ENCODE data around the gene CRISPLD2.

The CRISPLD2 gene

DNA sequence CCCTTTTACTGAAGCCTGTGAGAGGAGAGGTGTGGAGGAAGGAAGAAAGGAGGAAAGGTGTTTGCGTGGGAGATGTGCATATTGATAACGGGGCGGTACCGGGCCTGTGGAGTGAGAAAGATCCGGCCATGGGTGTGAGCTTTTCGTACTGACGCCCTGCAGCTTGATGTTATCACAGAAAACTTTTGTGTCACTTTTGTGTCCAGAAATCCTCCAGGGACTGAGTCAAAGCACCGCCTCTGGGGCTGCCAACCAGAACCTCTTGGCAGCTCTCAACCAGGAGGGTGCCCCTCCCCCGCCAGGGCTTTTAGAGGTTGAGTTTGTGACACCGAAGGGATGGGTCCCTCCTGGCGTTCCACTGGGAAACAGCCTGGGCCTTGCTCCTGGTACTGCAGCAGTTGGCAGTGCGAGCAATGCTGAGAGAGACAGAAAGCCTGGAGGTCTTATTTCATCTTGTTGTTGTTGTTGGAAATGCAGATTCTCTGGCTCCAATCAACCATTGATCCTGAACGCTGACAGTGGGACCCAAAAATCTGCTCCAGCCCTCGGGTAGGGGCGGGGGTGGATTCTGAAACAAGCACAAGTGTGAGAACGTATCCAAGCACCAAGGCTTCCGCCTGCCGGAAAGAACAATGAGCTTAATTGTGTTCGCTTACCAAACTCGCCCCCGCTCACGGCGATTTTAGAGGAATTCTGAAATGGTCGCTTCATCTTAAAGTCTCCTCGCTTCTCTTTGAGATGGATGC is 65.0 kb downstream of the CRISPLD2 start:
- no peak for DNase-seq (ENCODE audit: low read depth)

DNA sequence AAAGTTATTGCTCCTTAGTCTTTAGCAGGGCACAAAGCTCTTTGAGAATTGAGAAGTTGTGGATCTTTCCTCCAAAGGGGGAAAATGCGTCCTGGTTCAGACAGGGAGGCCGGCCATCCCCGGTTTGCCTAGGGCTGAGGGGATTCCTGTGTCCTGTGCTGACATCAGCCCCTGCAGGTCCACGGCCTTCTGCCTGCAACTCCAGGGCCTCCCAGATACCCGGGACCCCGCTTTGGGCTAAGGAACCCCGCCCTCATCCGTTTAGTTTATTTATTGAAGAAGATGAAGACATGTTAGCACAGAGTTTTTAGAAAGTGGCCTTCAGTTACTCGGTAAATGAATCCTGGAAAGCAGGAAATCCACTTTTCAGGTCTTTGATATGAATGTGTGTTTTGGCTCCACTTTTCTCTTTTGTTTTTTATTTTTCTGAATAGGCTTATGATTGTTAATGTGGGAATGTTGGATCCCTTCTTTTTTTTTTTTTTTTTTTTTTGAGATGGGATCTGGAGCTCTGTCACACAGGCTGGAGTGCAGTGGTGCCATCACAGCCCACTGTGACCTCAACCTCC is 65.6 kb downstream of the CRISPLD2 start:
- no peak for DNase-seq (ENCODE audit: low read depth)

DNA sequence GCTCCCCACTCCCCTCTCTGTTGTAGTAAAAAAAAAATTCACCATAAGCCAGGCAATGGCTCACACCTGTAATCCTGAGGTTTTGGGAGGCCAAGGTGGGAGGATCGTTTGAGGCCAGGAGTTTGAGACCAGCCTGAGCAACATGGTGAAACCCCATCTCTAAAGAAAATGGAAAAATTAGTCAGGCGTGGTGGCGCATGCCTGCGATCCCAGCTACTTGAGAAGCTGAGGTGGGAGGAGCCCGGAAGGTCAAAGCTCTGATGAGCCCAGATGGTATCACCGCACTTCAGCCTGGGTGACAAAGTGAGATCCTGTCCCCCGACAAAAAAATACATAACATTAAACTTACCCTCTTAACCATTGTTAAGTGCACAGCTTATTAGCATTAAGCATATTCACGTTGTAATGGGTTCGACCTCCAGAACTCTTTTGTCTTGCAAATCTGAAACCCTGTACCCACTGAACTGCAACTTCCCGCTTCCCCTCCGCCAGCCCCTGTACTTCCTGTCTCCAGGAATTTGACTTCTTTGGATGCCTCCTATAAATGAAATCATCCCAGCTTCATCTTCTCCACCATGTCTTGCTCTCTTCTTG is 66.8 kb downstream of the CRISPLD2 start:
- DNase-seq (ENCODE audit: low read depth), result no peak

DNA sequence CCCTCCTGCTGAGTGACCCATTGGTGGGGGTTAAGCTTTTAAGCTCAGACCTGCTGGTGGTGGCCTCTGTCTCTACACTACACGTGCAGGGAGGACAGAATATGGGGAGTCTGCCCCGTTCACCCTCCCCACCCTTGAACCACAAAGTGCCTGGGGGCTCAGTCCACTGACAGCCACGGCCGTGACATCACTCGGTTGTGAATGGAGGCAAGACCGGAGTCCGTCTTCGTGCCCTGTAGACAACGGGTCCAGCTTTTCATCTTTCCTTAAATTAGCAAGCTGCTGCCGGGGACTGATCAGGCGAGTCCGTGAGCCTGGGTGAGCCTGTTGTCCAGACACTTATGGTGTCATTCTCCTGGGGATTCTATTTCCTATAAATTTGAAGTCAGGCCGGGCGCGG is 67.4 kb downstream of the CRISPLD2 start:
- DNase-seq (ENCODE audit: low read depth), result no peak

DNA sequence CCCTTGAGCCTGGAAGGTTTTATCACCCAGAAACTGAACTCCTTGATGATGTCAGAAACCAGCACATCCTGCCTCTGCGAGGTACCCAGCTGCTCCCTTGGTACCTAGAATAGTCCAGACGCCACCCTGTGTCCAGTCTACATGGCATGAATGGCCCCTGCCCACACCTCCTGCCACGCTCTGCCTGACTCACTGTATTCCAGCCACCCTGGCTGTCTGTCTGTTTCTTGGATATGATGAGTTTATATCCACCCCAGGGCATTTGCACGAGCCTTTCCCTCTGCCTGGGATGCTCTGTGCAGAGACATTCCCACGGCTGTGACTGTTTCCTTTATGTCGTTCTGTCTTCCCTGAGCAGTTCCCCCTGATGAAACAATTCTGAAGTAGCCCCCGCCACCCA is 68.7 kb downstream of the CRISPLD2 start:
- no peak for DNase-seq (ENCODE audit: low read depth)

DNA sequence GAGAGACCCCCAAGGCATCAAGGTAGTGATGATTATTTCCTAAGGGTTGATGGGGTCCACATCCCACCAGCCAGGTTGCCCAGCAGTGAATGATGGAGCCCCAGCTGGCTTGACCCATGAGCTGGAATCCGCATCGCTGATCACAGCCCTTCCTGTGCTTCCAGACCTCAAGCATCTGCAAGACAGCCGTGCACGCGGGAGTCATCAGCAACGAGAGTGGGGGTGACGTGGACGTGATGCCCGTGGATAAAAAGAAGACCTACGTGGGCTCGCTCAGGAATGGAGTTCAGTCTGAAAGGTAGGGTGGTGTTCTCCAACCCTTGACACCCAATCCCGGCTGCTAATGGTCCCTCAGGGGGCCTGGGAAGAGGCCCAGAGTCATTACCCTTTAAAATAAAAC is 69.3 kb downstream of the CRISPLD2 start:
- DNase-seq (ENCODE audit: low read depth), result no peak

DNA sequence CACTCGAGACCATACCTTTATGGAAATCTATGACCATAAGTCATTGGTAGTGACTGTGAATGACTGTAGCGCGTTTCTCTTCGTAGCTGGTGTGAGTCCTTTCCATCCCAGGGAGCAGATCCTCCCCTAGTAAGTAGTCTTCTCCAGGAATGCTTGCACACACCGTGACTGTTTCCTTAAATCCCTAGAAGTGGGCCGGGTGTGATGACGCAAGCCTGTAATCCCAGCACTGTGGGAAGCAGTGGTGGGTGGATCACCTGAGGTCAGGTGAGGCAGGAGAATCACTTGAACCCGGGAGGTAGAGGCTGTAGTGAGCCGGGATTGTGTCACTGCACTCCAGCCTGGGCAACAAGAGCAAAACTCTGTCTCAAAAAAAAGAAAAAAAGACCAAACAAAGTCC is 70.6 kb downstream of the CRISPLD2 start:
- no peak for DNase-seq (ENCODE audit: low read depth)

DNA sequence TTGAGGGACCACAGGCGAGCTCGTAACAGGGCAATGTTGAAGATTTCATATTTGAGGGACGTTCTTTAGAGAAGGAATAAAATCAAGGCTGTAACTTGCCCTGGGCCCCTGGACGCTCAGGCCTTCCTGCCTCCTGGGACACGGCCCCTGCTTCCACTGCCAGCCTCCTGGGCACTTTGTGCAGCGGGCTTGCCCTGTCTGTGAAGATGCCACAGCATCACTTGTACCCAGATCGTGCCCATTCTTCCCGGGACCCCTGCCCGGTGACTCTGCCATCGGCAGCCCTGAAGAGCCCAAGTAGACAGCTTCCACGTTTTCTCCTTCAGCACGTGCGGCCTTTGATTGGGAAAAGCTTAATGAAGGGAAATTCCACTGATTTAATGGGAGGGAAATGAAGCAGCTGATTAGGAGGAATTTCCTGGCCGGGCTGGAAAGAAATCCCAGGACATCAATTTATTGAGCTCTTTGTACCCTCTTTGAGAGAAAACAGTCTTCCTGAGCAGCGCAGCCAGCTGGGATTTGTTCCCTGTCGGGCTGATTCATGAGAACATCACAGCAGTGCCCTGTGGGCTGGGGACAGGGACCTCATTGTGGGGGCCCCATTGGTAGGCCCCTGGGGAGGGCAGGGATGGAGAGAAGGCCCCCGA is 71.5 kb downstream of the CRISPLD2 start:
- no peak for DNase-seq (ENCODE audit: low read depth)

DNA sequence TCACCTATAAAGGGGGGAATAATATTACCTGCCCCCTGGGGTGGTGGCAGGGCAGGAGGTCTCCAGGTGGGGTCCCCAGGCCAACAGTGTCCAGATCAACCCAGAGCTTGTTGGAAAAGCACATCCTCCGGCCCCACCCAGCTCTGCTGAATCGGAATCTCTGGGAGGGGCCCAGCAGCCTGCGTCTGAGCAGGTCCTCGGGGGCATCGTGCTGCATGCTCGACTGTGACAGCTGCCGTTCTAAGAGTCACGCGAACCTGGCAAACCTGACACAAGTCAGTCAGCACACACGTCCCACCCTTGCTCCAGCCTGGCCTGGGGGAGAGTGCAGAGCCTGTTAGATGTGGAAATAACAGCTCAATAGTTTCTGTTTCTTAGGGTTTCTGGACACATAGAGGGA is 72.3 kb downstream of the CRISPLD2 start:
- DNase-seq (ENCODE audit: low read depth), result no peak

DNA sequence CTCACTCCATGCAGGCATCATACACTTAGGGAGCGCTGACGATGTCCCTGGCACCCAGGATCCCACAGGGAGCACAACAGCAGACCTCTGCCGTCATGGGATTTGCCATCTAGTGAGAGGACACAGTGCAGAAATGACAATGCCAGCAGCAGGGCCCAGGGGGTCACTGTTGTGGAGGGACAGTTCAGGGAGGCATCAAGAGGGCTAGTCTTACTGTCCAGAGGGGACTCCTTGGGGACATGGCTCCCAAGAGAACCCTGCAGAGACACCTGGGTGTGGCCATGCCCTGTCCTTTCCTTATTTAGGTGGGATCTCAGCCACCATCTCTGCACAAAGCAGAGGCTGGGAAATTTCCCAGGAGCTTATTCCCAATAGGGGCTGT is 73.7 kb downstream of the CRISPLD2 start:
- DNase-seq (ENCODE audit: low read depth), result no peak

DNA sequence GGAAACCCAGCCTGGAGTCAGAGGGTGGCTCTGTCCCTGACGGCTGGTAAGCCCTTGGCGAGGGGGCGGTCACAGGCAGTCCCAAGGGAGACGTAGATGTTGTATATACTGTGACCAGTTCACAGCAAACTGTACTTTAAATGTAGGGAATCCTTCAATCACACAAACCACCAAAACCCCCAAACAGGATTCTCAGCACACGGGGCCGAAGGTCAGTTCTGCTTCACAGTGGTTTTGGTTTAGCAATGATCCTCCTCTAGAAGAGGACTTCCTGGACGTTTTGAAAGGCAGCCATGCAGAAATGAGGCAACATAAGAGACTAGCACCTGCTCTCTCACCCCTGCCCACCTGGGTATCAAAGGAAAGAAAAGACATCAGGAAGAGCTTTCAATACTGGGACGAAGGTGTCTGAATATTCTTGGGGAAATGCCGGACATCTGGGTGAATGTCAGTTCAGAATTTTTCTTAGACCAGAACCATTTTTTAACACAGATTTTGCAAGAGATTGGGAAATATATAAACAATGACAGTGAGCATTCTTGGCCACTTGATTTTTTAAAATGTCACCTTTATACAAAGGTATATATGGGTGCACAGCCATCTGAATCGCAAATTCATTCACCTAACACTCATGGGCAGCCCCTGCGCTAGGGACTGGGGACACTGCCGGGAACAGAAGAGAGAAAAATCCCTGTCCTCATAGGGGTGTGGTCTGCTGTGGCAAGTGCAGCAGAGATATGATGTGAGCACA is 74.2 kb downstream of the CRISPLD2 start:
- DNase-seq (ENCODE audit: low read depth), result no peak

DNA sequence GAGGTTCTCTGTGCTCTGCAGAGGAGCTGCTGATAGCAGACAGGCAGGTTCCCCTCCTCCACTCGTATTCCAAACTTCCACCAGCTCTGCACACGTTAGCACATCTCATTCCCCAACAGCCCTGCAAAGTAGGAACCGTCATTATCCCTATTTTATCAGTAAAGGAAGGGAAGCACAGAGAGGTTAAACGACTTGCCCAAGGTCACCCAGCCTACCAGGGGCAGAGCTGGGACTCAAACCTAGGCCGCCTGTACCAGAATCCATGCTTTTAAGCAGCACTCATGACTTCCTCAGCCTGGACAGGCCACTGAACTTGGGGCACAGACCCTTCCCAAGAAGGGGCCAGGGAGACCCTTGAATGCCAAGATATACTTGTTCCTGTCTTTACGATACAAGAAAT is 75.2 kb downstream of the CRISPLD2 start:
- DNase-seq (ENCODE audit: low read depth), result no peak

DNA sequence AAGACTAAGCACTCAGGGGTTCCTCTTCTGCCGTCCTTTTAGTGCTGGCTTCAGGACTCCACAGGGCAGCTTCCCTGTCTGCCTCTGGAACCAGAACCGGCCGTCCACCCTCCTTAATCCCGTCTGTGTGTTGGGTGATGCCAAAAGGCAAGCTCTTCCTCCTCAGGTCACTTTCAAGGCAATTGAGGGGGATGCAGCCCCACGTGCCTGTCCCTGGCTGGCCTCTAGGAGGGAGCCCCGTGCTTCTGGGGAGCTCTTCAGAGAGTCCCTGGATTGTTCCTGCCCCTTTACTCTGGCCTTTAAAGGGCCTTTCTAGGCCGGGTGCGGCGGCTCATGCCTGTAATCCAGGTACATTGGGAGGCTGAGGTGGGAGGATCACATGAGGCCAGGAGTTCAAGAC is 77.1 kb downstream of the CRISPLD2 start:
- DNase-seq (ENCODE audit: low read depth), result no peak

DNA sequence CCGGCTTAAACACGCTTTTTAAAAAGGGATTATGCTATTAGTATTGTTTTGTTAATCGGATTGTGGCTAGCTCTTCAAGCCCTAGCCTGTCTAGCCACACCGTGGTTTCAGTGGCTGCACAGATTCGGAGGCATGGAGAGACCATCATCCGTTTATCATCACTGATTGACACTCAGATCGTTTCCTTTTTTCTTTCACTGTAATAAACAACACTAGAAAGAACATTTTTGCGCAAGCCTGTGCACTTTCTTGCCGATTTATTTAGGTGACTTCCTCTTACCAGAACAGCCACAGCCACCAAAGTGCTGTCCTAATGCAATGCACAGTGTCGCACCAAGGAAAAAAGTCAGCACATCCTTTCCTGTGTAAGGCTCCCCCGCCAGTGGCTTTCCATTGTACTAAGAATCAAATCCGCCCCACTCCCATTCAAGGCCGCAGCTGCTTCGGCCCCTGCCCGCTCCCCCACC is 78.2 kb downstream of the CRISPLD2 start:
- no peak for DNase-seq (ENCODE audit: low read depth)

DNA sequence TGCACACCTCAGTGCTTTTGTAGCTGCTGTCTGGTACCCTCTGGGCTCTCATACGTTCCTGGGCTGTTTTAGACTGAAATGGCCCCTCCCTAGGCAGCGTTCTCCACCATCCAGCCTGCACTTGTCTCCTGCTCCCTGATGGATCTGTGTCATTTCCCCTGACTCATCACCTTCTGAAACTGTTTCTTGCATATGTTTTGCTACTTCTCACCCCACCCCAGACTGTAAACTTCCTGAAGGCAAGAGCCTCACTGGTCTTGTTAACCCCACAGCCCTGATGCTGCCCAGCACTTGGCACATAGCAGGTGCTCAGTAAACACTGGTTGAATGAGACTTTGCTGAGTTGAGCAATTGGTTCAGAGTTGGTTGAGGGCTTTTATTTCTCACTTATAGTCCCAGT is 78.7 kb downstream of the CRISPLD2 start:
- no peak for DNase-seq (ENCODE audit: low read depth)

DNA sequence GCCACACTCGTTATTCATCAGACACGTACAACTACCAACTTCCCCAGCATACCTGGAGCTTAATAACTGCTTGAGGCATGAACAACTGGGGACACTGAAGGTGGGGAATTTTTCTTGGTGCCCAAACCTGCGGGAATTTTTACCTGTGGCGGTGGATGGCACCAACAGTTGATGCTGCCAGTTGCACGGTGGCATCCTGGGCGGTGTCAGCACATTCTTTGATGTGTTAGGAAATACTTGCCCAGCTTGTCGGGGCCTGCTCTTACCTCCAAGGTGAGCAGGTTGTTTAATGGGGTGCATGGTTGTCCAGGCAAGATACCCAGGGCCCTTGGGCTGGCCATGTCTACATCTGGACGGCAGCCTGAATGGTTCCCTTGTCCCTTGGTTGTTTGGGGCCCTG is 79.6 kb downstream of the CRISPLD2 start:
- no peak for DNase-seq (ENCODE audit: low read depth)

DNA sequence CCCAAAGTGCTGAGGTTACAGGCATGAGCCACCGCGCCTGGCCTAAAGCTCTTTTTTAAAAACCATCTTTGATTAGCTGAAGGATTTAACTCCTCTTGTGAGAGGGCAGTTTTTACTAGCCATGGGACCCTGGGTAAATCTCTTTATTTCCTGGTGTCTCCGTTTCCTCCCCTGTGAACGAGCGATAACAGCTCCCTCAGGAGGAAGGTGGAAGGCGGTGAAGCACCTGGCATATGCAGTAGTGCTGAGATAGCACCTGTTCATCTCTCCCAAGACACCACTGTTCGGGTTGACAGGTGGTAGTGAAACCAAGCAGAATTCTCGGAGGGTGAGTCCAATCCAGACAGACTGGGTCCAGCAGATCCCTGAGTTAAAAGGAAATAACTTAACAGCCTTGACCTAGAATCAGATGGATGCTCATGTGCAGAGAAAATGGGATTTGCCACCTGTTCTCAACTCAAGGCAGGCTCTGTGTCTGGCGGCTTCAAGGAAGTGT is 86.2 kb downstream of the CRISPLD2 start:
- no peak for DNase-seq (ENCODE audit: low read depth)

DNA sequence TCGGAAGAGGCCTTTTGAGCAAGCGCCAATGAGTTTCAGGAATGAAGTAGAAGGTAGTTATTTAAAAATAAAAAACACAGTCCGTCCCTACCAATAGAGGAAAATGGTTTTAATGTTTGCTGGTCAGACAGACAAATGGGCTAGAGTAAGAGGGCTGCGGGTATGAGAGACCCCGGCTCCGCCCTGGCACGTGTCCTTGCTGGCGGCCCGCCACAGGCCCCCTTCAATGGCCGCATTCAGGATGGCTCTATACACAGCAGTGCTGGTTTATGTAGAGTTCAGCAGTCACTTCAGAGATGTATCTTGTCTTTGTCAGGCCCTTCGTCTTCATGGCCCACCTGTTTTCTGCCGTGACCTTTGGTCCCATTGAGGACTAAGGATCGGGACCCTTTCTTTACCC is 87.3 kb downstream of the CRISPLD2 start:
- DNase-seq (ENCODE audit: low read depth), result no peak

DNA sequence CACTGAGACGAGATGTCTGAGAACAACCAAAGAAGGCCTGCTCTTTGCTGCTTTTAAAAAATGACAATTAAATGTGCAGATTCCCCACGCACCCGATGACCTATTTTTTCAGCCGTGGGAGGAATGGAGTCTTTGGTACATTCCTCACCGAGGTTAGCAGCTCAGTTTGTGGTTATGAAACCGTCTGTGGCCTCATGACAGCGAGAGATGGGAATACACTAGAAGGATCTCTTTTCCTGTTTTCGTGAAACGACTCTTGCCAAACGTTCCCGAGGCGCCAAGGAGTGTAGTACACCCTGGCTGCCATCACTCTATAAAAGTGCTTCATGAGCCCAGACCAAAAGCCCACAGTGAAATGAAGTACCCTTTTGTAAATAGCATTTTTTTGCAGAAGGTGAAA is 87.8 kb downstream of the CRISPLD2 start:
- no peak for DNase-seq (ENCODE audit: low read depth)

DNA sequence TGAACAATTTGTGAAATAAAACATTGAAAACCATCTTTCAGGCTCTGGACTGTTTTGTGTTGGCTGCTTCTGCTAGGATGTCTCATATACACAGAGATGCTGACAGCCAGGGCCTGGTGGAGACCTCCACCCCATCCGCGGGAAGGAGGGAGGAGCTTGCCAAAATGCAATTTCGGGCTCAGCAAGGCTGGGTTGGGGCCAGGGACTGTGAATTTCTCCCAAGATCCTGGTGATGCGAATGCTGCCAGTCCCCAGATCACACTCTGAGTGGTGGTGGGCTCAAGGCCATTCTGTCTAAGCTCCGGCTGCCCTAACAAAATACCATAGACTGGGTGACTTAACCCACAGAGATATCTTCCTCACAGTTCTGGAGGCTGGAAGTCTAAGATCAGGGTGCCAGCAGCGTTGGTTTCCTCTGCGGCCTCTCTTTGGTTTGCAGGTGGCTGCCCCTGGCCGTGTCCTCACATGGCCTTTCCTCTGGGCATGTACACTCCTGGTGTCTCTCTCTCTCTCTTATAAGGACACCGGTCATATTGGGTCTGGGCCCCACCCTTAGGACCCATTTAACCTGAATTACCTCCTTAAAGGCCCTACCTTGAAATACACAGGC is 89.8 kb downstream of the CRISPLD2 start:
- no peak for DNase-seq (ENCODE audit: low read depth)

DNA sequence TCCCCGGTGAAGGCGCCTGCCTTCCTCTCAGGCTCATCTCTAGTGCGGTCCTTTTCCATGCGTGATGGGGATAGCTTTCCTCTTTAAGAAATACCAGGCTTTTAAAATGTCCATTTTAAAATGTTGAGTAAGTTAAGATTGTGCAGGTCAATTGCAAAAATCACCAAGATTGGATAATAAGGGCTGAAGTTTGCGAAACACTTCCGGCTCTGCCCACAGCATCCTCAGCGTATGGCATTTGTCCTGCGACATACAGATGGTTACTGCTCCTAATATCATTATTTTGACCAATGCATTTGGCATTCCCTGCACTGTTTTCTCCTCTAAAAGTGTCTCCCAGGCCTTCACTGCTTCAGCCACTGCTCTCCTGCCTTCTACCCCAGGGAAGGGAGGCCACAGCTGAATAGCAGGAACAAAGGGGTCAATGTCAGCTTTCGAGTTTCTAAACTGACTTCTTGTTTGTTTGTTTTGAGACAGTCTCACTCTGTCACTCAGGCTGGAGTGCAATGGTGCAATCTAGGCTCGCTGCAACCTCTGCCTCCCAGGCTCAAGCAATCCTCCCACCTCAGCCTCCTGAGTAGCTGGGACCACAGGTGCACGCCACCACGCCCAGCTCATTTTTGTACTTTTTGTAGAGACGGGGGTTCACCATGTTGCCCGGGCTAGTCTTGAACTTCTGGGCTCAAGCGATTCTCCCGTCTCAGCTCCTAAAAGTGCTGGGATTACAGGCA is 91.9 kb downstream of the CRISPLD2 start:
- no peak for DNase-seq (ENCODE audit: low read depth)
